Lower leg skin (tissue), 3 donors: ENCODE results near the gene UGT3A2.

ENCODE experiments used
- POLR2A ChIP-seq, 2 donors: fragments of 450-650 bp; IDR thresholded peaks; one replicate each; pipeline ENCODE4 v1.6.1; 2016 to 2017; ENCODE audit warnings: antibody characterized with exemption in 2 of 2, mild to moderate bottlenecking in 1 of 2, moderate library complexity in 1 of 2
- TF ChIP-seq, protein P1 (sequence below), 3 donors: fragments of 450-650 bp; IDR thresholded peaks; one replicate each; pipeline ENCODE4 v1.5.1; 2016; ENCODE audit warnings: antibody characterized with exemption in 3 of 3, mild to moderate bottlenecking in 3 of 3, moderate library complexity in 2 of 3

DNA sequence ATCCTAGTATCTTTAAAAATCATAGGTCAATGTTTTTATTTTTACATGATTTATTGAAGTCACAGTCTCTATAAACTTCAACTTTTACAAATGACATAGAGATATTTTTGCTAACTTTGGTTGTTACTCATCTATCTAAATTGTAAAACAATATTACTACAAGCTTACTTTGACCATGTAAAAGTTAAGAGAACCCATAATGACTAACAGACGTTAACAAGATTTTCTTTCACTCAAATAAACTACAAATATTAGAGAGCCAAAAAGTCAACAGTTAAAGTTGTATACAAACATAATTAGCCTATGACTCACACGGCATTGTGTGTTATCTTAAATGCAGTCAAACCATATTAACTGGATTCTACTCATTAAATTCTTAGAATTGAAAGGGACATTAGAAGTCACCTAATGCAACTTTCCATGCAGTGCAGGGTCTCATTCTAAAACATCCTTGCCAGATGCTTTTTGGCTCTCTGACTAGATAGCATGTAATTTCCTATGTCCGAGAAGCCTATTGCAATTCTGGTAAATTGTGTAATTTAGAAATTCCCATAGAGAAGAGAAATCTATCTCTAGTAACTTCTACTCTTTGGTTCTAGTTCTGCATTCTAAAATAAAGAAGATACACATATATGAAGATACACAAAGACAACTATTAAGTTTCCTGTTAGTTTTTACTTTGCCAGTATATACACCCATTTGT lies 42.2 kb upstream of the UGT3A2 start:
- TF ChIP-seq, protein P1, sequence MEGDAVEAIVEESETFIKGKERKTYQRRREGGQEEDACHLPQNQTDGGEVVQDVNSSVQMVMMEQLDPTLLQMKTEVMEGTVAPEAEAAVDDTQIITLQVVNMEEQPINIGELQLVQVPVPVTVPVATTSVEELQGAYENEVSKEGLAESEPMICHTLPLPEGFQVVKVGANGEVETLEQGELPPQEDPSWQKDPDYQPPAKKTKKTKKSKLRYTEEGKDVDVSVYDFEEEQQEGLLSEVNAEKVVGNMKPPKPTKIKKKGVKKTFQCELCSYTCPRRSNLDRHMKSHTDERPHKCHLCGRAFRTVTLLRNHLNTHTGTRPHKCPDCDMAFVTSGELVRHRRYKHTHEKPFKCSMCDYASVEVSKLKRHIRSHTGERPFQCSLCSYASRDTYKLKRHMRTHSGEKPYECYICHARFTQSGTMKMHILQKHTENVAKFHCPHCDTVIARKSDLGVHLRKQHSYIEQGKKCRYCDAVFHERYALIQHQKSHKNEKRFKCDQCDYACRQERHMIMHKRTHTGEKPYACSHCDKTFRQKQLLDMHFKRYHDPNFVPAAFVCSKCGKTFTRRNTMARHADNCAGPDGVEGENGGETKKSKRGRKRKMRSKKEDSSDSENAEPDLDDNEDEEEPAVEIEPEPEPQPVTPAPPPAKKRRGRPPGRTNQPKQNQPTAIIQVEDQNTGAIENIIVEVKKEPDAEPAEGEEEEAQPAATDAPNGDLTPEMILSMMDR (IDR thresholded peaks at IDR 0.05) = no peak
- no peak for TF ChIP-seq POLR2A (IDR thresholded peaks at IDR 0.05)
